Ramos (cell line): ENCODE results near the gene PDF.

Source experiments
- in situ Hi-C: fragments of 300-500 bp; cut with MboI; formaldehyde crosslinking; loops from one replicate; pipeline ENCODE4 v1.14.3; 2022; ENCODE audit warnings: low sequenced_read_pairs; ENCODE audit not compliant: unreplicated experiment

The PDF gene

GRCh38 chr16:69340095-69340644, 9.8 kb upstream of the PDF start:
- in situ Hi-C loops: no loop called here

- in situ Hi-C loops: no loop called here
Observed at GRCh38 chr16:69339289-69340094, 9.1 kb upstream of the PDF start, which contains the start of the genes COG8 and NIP7. Gene COG8, minus strand, starts transcription at chr16:69339564. Its CDS starts 12 bp downstream, at chr16:69339552. Gene NIP7, plus strand, starts transcription at chr16:69339772. Its CDS starts 58 bp downstream, at chr16:69339830.

GRCh38 chr16:69338557-69339288, 8.3 kb upstream of the PDF start:
- in situ Hi-C loops: no loop called here

GRCh38 chr16:69334696-69335095, 4.3 kb upstream of the PDF start:
- in situ Hi-C loops: no loop called here

GRCh38 chr16:69329369-69330285, 761 bp downstream of the PDF start:
- in situ Hi-C loops: no loop called here

- in situ Hi-C loops: no loop called here
Observed at GRCh38 chr16:69328854-69329316, 1.5 kb downstream of the PDF start.

GRCh38 chr16:69327585-69328310, 2.6 kb downstream of the PDF start:
- in situ Hi-C loops: no loop called here

GRCh38 chr16:69326172-69326873, 4.1 kb downstream of the PDF start:
- in situ Hi-C loops: no loop called here

GRCh38 chr16:69325784-69326171, 4.6 kb downstream of the PDF start:
- in situ Hi-C loops: no loop called here

GRCh38 chr16:69324585-69325253, 5.7 kb downstream of the PDF start:
- in situ Hi-C loops: no loop called here

- in situ Hi-C loops: no loop called here
Observed at GRCh38 chr16:69324013-69324531, 6.3 kb downstream of the PDF start.

- in situ Hi-C loops: no loop called here
Observed at GRCh38 chr16:69323415-69323814, 7.0 kb downstream of the PDF start.

GRCh38 chr16:69322343-69322742, 8.0 kb downstream of the PDF start:
- in situ Hi-C loops: no loop called here

GRCh38 chr16:69321080-69321479, 9.3 kb downstream of the PDF start:
- in situ Hi-C loops: no loop called here

- in situ Hi-C loops: no loop called here
Observed at GRCh38 chr16:69320740-69321073, 9.7 kb downstream of the PDF start.

- in situ Hi-C loops: no loop called here
Observed at GRCh38 chr16:69319826-69320739, 10.3 kb downstream of the PDF start.

GRCh38 chr16:69319381-69319780, 11.0 kb downstream of the PDF start:
- in situ Hi-C loops: no loop called here
